GM21360 (cell line): ENCODE data around the gene FHIT.

Experiments
- ATAC-seq: cut with Tn5 transposase; IDR thresholded peaks from one replicate; pipeline ENCODE4 v1.9.1; 2021; ENCODE audit warnings: mild to moderate bottlenecking, moderate library complexity; ENCODE audit not compliant: unreplicated experiment

Gene FHIT

DNA sequence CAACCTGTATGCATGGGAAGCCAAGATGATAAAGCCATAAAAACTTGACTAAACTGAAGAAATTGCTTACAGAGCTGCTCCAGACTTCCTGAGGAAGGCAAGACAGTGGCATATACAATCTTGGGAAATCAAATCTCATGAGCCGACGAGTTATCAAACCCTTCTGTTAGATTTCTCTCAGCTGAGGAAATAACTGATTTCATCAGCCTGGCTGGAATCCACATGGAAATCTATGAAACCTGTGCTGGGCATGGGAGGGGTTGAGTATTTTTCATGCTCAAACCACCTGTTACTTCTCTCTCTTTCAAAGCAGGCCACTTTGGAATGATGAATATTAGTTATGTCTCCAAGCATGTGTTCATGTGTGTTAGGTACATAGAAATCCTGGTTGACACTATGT is 727.7 kb downstream of the FHIT start:
- ATAC-seq, result no peak

DNA sequence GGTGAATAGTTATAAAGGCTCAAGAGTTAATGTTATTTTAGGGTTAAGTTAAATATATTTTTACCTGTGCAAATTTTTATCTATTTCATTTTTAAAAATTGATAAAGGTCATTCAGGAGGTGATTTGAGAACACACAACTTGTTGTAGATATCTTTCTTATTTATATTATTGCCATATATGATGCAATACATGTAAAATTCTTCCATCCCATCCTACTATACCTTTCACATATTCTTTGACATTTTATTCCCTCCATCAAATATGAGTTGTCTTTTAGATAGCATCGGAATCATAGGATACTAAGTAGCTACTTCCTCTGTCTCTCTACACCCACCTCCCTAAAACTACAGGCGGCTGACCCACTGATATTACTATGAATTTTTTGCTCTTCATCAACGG is 734.1 kb downstream of the FHIT start:
- no peak for ATAC-seq

DNA sequence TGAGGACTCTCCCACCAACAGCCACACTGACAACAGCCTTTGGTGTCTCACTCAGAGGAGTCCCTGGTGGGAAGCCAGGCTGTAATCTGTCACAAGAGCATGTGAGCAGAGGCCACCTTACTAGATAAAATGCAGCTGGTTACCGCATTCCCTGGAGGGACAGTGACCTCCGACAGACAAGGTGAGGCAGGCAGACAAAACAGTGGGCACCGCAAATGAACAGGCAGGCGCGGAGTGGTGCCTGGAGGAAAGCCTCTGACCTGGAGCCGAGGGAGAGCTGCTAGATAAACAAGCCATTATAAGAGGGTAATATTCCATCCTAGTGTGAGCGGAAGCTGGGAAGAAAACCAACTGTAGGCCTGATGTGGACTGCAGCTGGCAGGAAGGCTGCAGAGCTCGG is 736.4 kb downstream of the FHIT start:
- ATAC-seq, result no peak

DNA sequence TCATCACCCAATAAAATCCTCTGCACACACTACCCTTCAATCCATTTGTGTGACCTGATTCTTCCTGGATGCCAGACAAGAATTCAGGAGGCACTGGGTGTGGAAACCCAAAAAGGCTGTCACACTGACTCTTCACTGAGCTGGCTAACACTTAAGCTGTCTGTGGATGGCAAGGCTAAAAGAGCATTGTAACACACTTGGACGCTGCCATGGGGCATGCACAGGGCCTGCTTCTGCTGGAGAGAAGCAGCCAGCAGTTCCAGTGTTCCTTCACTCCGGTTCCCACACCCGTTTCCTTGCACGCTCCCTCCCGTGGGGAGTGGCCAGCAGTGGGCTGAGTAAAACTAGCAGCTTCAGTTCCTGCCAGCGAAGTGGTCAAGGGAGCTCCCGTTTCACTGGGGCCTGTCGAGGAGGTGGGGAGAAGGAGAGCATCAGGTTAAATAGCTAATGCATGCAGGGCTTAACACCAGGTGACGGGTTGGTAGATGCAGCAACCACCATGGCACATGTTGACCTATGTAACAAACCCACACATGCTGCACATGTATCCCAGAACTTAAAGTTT is 737.1 kb downstream of the FHIT start:
- ATAC-seq, result no peak

DNA sequence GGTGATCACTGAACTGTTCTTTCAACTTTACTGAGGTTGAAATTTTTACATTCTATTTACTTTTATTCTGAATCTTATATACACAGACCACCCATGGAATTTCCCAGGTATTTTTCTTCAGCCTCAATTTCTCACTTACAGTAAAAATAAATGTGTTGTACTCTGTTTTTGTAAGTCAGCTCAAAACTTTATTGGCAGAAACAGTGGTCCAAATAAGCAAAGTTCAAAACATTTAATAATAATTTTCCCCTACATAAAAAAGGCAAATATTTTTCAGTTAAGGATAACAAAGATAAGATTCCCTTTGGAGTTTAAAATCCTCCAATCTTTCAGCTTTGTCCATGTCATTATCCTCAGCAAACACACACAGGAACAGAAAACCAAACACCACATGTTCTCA is 738.0 kb downstream of the FHIT start:
- ATAC-seq, result no peak

DNA sequence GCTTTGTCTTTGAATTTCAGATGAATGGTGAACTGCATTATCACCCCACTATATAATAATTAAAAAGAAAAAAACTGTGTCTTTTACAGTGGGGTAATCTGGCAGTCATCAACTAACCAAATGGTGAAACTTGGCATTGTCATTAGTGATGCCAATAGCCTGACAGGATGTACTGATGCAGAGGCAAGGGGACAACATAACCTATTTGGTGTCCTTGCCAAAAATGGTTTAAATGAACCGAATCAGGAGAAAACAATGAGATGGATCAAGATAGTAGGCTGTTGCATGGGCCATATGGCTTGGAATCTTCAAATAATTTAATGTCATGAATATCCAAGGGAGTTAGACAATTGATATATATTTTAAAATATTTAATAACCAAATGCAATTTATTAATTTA is 738.7 kb downstream of the FHIT start:
- ATAC-seq, result no peak

DNA sequence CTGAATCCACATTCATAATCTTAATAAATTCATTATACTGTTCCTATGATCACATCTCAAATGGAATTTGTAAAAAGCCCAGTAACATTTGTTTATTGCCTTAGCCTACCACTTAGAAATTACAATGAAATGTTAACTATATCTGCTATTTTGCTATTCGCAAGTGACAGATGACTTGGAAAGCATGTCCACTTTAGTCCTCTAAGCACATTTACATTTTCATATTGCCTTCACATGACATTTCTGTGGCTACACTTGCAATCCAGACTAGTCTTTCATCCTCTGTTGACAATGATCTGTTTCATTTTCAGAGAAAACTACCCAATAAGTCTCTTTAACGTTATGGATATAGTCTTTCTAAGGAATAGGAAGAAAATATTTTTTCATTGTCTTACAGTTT is 741.8 kb downstream of the FHIT start:
- no peak for ATAC-seq

DNA sequence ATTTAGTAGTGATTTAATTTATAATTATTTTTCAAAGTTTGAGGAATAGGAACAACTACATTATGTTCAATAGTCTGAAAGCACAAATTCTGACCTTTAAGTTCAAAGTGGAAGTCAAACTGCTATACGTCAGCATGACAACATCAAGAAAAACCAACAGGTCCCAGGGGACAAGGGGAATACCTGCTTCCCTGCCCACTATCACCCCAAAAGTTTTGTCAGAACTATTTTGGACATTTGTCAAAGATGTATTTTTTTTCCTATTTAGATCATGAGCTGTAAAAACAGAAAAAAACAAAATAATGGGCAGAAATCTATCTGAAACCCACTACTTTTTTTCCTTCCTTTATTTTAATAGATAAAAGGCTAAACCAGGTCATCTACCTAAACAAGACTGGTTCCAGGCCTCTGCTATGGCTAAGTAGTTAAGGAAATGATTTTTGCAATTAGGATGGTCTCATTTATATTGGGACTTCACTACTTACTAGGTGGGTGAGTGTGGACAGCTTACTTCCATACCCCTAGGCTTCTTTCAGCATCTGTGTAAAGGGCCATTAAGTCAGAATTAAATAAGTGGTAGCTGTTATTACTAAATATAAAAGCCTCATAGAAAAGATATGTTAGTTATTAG is 746.3 kb downstream of the FHIT start:
- ATAC-seq, result no peak

DNA sequence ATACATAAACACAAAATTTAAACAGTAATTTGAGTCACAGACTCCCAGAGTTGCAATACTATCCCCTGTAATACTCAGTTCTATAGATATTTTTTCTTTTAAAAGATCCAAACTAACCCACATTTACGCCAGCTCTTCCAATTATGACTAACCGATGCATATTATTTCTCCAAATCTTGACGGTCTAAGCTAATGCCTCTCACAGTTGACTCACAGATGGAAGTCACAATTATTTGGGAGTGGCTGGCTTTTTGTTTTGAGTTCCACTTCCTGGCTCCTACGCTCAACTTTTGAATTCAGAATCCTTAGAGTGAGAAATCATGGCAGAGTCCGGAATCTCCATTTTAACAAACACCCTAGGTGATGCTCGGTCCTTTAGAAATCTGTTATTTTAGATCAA is 749.9 kb downstream of the FHIT start:
- ATAC-seq, result no peak

DNA sequence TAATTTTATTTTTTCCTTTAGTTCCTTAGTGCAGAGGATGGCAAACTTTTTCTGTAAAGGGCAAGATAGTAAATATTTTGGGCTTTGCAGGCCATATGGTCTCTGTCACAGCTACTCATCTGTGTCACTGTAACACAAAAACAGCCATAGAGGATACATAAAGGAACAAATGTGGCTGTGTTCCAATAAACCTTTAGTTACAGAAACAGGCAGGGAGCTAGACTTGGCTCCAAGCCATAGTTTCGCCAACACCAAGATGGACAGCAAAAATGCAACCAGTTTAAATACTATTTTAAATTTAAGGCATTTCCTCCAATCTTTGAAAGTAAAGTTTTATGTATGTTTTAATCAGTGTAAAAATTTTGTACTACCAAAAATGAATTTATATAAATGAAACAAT is 753.4 kb downstream of the FHIT start:
- ATAC-seq, result no peak

DNA sequence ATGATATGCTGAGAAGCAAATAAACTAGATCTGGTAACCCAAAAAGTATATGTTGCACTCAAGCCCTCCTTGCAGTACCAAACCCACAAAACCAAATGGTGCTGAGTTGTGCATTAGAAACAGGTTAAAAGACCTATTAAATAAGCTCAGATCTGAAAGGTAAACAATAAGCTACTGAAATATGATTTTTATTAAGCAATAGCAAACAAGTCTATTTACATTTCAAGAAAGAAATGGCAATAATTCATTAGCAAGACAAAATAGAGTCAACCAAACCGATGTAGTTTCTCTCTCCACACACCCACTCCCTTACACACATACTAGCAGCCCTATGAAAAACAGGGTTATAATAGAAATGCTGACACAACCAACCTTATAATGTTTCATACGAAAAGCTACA is 760.3 kb downstream of the FHIT start:
- ATAC-seq, result no peak

DNA sequence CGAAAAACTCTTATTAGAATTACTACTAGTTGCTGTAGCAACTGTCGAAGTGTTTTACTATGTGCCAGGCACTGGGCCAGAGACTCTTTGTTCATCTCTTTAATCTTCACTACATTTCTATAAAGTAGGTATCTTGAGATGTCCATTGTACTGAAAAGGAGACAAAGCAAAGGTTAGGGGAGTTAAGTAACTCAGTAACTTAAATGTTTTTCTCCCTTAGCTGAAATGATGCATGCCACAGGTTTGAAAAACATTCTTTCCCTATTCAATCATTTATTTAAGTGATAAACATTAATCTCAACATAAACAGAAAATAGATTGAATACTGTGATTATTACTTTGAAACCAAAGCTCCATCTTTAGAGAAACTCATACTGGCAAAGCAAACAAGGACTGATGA is 776.2 kb downstream of the FHIT start:
- no peak for ATAC-seq

DNA sequence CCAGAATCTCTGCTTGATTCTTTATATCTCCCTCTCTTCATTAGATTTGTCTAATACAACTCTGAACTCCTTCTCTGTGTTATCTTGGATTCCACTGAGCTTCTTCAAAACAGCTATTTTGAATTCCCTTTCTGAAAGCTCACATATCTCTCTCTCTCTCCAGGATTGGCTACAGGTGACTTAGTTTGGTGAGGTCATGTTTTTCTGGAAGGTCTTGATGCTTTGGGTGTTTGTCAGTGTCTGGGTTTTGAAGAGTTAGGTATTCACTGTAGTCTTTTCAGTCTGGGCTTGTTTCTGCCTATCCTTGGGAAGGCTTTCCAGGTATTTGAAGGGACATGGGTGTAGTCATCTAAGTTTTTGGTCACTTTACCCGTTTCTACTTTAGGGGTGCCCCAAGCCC is 781.8 kb downstream of the FHIT start:
- ATAC-seq, result no peak

DNA sequence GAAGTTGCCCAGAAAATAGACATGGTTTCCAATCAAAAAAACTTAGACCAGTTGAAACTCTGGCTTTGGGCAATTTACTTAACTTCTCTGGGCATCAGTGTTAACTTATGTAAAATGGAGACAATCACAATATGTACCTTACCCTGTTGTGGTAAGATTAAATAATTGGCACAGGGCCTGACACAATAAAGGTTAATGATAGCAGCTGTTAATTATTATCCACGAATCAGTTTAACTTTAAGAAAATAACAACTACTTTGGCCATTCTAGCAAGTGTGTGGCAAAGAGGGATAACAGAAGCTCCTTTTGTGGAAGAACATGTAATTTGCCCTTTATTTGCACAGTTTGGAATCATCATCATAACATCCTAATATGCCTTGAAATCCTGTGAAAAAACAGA is 787.6 kb downstream of the FHIT start:
- no peak for ATAC-seq

DNA sequence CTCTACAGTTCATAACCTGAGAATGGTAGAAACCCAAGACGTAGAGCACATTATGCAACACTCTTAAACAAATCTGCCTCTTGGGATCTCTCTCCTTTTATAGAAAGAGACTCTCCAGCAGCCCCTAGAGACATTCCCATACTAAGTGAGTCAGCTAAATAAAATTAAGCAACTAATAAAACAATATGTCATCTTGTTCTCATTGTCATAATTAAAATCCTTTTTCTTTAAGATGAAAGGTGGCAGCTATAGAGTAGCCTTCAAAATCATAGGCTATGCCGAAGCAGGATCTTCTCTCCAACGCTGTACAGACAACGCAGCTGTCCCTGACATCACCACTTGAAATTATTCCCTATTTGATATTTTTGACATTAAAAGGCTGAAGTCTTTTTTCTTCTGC is 790.0 kb downstream of the FHIT start:
- no peak for ATAC-seq

DNA sequence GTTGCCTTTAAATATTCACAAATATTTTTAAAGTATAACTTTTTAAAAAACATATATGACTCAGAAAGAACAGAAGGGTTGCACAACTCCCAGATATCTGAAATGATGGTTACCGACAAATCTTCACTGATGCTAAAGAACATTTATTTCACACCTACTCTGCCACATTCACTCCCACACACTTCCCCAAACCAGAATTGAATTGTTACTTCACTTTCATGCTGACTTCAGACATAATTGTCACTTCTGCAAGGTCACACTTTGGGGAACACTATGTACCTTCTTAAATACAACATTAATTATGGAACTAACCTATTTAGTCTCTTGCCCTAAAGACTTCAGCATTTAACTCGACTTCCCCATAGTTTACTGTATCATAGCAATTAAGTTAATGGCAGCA is 795.1 kb downstream of the FHIT start:
- ATAC-seq, result no peak

DNA sequence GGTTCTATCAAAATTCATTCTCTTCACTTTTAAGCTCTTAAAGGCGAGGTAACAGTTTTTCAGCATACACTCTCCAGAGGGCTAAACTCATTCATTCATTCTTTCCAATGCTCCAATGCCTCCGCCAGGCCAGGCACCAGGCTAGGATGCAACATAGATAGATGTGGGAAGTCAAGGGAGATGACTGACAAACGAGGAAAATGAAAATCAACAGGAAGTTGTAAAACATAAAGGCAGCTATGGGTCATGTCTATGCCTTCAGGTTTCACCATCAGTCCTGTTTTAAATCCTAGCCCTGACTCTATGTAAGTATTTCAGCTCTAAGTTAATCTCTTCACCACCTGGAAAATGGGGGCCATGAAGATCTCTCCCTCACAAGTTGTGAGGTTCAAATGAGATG is 797.9 kb downstream of the FHIT start:
- no peak for ATAC-seq

DNA sequence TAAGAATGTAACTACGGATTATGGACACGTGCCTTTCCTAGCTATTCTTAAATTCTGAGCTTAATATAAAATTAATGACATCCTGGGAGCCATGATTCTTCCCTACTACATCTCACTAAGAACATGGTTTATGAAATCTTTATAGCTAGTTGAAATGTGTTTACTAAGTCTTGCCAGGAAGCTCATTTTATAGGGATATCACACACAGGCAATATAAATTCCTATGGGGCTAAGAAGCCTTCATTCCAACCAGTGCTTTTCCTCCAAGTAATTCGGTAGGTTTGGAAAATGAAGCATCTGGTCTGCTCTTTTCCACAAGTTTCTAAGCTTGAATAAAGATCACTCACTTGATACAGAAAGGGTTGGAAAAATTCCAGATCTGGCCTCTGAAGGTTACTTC is 802.6 kb downstream of the FHIT start:
- ATAC-seq, result no peak

DNA sequence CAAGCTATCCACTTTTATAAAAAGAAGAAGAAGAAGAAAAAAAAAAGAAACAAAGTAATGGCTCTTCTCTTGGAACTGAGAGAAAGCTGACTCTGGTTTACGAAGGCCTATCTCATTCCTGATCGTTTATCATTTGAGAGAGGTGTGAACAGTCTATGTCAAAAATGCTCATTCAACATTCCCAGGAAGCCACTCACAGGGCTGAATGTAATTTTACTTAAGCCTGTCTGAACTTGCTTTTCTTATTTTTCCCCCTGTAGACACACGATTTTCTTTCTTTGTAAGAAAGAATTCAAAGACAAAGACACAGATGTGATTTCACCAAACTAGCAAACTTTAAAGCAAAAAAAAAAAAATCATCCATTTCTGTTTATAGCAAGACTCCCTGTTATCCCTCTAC is 805.8 kb downstream of the FHIT start:
- ATAC-seq, result no peak

DNA sequence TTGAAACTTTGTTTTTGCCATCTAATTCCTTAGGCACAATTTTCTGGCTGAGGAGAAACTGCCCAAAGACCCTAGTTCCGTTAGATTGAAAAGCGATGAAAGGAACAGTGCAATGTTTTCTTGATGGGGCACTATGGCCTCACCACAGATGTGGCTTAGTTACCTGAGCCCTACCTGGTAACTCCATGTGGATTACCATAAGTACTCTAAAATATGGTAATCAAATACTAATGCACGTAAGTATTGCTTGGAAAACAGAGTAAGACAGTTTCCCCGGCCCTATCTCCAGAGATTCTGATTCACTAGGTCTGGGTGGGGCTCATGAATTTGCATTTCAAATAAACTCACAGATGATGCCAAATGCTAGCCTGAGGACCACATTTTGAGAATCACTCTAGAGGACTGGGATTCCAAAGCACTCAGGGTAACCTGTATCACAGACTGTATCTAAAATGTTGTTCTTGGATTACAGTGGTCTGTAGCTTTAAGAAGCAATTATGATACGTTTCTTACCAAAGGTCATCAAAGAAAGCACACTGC is 806.3 kb downstream of the FHIT start:
- ATAC-seq, result no peak

DNA sequence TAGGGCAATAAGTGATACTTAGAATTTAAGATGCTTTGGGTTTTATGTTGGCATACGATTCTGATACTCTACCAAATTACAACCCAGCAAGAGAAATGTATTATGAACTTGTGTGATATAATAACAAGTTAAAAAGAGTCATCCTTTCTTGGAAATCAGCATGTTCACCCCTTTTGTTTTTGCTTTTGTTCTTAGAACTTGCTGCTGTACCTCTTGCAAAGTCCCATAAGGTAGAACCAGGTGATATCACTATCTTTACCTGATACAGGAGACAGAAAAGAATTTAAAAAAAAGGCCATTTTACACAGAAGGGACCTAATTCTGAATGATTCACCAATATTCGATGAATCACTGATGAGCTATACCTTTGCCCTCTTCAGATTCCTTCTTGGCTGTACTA is 810.4 kb downstream of the FHIT start:
- no peak for ATAC-seq

DNA sequence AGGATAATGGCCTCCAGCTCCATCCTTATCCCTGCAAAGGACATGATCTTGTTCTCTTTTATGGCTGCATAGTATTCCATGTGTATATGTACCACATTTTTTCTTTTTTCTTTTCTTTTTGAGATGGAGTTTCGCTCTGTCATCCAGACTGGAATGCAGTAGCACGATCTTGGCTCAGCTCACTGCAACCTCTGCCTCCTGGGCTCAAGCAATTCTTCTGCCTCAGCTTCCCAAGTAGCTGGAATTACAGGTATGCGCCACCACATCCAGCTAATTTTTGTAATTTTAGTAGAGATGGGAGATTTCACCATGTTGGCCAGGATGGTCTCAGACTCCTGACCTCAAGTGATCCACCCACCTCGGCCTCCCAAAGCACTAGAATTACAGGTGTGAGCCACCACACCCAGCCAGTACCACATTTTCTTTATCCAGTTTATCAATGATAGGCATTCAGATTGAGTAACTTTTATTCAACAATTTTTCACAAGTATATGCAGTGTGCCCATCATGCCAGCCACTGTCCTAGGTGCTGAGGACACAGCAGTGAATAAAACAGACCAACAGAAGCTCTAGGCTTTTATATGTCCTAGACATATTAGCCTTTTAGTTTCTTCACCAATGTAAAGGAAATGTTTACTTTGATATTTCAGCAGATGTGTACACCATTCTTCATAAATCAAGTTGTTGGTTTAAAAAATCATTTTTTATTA is 815.2 kb downstream of the FHIT start:
- ATAC-seq, result no peak
